ENCODE measurements around the gene EWSR1. TPM values are rescaled to one million over a fixed set of nuclear protein-coding genes. Genes with fewer than 3 reads are reported as not detected.
A peak's percentile ranks its signal among the peaks of the same experiment; 100 is the strongest.
"Not testable (repeated sequence)": the region's sequence is repeated elsewhere in the genome, so short reads cannot be mapped to it uniquely, and the experiment has no call there.

Gene EWSR1, protein sequence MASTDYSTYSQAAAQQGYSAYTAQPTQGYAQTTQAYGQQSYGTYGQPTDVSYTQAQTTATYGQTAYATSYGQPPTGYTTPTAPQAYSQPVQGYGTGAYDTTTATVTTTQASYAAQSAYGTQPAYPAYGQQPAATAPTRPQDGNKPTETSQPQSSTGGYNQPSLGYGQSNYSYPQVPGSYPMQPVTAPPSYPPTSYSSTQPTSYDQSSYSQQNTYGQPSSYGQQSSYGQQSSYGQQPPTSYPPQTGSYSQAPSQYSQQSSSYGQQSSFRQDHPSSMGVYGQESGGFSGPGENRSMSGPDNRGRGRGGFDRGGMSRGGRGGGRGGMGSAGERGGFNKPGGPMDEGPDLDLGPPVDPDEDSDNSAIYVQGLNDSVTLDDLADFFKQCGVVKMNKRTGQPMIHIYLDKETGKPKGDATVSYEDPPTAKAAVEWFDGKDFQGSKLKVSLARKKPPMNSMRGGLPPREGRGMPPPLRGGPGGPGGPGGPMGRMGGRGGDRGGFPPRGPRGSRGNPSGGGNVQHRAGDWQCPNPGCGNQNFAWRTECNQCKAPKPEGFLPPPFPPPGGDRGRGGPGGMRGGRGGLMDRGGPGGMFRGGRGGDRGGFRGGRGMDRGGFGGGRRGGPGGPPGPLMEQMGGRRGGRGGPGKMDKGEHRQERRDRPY
- 100 to 1,000 TPM; 109 to 175 TPM for total RNA-seq
- long read RNA-seq, transcript EWSR1-206 (17 exons, 2,654 nt): minor isoform, 88 of 355 reads
- long read RNA-seq, transcript EWSR1-207 (17 exons, 2,207 nt): major isoform, 108 of 355 reads
- long read RNA-seq, transcript EWSR1-208 (18 exons, 2,189 nt): minor isoform, 10 of 355 reads
- long read RNA-seq, partial matches to known transcripts: 94 of 355 reads
- long read RNA-seq, other reads (novel, unspliced or antisense): 47 of 355 reads

- DNase-seq: peak; percentile 97
- intact Hi-C loops (cut with DNase I): no loop called here
- peak; percentile 93 to 95 for ATAC-seq
These were observed at the start of gene EWSR1, which contains the start of gene RHBDD3 for GRCh38 chr22:29267858-29268510. Gene EWSR1 (plus strand): TSS chr22:29268268. CDS start chr22:29268337, 69 bp downstream. Gene RHBDD3 (minus strand): TSS chr22:29267981. CDS start chr22:29265626, 2,355 bp downstream.

- ATAC-seq (no peak), DNase-seq (no peak)
- intact Hi-C loops (cut with DNase I): no loop called here
These were observed 49.2 kb upstream of the EWSR1 start for GRCh38 chr22:29218758-29219408.

GRCh38 chr22:29219409-29219782 is 48.7 kb upstream of the EWSR1 start:
- ATAC-seq; intact Hi-C loops (cut with DNase I); DNase-seq: not testable (repeated sequence)

DNA sequence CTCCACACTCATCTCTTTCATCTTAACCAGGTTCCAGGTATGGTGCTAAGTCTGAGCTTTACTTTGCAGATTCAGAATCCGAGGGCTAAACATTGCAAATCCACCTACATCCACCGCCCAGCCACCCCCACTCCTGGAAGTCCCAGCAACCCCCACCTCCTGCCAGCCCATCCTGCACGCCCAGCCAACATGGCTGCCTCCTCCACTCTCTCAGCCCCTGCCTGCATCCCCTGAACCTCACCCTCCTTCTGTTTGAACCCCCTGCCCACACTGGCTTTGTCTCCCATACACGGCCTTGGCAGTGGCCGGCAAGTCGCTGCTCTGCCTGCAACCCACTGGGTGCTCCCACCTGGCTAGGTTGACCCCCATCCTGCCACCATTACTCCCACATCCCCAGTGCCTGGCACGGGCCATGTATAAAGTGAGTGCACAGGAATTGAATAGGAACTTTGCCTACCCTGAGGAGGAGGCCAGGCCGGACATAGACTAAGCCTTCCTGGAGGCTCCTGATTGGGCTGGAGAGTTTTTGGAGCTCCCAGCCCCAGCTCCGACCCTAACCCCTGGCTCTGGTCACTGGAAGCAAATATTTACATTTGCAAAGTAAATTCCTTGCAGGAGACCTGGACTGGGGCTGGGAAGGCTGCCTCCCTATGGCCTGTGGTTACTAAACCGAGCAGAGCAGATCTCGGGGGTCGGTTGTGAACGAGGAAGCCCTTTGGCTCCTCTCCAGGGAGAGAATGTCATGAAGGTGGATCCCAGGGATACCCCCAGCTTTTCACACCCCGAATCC is 48.0 kb upstream of the EWSR1 start:
- ATAC-seq: no peak
- no peak for DNase-seq
- intact Hi-C loops (cut with DNase I): loop anchor here in 1 of 2 donors (10.0 kb wide), 1 partner anchor 55 kb away; no protein-coding TSS in a partner anchor

GRCh38 chr22:29224121-29224858 is 43.8 kb upstream of the EWSR1 start:
- intact Hi-C loops (cut with DNase I): loop anchor here in 1 of 2 donors (10.0 kb wide), 1 partner anchor 59 kb away; no protein-coding TSS in a partner anchor
- DNase-seq: peak; percentile 44
- peak; percentile 18 to 62 for ATAC-seq

- DNase-seq: no peak
- peak; percentile 3 to 5 for ATAC-seq
- intact Hi-C loops (cut with DNase I): loop anchor here in 1 of 2 donors (10.0 kb wide), 1 partner anchor 60 kb away; no protein-coding TSS in a partner anchor
These were observed 43.1 kb upstream of the EWSR1 start for GRCh38 chr22:29224859-29225410.

DNA sequence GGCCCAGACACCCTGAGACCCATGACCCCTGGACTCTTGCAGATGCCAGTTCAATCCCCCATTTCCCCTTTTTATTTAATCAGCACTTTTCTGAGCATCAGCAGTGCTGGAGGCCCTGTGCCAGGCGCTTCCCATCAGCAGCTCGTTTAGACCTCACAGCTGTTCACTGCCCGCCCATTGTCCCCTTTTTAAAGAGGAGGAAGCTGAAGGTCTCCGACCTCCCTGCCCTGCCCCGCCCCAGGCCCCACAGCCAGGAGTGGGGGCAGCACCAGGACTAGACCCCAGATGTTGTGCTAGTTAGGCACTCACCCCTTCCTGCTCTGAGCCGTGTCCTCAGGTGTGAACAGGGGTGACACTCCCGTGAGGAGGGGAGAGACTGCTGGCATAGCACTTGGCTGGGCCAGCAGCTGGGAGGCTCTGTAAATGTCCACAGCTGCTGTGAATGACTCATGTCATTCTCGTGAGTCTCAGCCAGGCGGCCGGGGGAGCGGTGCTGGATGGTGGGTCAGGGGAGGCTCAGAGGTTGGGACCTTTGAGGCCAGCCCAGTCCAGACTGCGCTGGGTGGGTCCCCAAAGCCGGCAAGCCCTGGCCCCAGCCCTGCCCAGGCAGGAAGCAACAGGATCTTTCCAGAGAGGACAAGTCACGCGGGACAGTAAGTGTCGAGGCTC is 42.5 kb upstream of the EWSR1 start:
- peak; percentile 69 to 83 for ATAC-seq
- intact Hi-C loops (cut with DNase I): loop anchor here in 1 of 2 donors (10.0 kb wide), 1 partner anchor 61 kb away; no protein-coding TSS in a partner anchor
- peak; percentile 69 for DNase-seq

DNA sequence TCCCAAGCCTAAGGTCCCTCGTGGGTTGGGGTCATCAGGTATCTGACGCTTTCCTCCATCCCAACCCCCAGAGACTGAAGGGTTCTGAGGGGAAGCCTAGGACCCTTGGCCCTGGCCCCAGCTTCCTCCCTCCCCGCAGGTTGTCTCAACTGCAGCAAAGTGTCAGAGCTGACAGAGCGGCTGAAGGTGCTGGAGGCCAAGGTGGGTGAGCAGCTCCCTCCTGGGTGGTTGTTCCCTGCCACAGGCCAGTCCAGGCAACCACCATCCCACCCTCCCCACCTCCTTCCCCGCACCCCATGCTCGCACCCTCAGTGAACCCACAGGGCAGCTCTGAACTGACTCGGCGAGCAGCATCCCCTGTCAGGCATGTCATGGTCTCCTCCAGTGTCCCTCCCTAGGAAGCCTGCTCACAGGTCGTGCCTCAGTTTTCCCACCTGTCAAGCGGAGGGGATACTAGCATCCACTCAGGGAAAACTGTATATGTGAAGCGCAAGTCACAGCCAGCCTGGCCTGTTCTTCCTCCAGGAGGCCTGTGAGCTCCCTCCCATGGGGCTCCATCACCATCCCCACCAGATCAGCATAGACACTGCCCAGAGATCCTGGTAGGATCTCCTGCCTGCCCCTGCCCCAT is 41.6 kb upstream of the EWSR1 start:
- intact Hi-C loops (cut with DNase I): loop anchor here in 1 of 2 donors (10.0 kb wide), 1 partner anchor 62 kb away; no protein-coding TSS in a partner anchor
- DNase-seq (no peak), ATAC-seq (no peak)

GRCh38 chr22:29230972-29231875 is 36.8 kb upstream of the EWSR1 start:
- intact Hi-C loops (cut with DNase I): no loop called here
- ATAC-seq: no peak
- DNase-seq: no peak

- intact Hi-C loops (cut with DNase I): no loop called here
- ATAC-seq (peak; percentile 75 to 79), DNase-seq (peak; percentile 54)
These were observed 35.8 kb upstream of the EWSR1 start for GRCh38 chr22:29231971-29232959.

- DNase-seq (peak; percentile 2), ATAC-seq (no peak)
- intact Hi-C loops (cut with DNase I): no loop called here
These were observed 34.7 kb upstream of the EWSR1 start for GRCh38 chr22:29233277-29233877.

- DNase-seq, ATAC-seq: not testable (repeated sequence)
- intact Hi-C loops (cut with DNase I): loop anchor here (10.0 kb wide), 2 partner anchors 386 to 636 kb away; no protein-coding TSS in a partner anchor
These were observed 27.6 kb upstream of the EWSR1 start for GRCh38 chr22:29240481-29240880.

- intact Hi-C loops (cut with DNase I): loop anchor here (10.0 kb wide), 2 partner anchors 389 to 639 kb away; no protein-coding TSS in a partner anchor
- ATAC-seq: no peak
These were observed 24.1 kb upstream of the EWSR1 start for GRCh38 chr22:29243874-29244446.

More at GRCh38 chr22:29243874-29244446, 24.1 kb upstream of the EWSR1 start:
- DNase-seq: no peak
